CD14-positive monocyte (primary cell): ENCODE data around the gene SYT2. TPM values are rescaled to one million over a fixed set of nuclear protein-coding genes. Genes with fewer than 3 reads are reported as not detected.

Experiments used
- DNase-seq, 3 donors: peaks; one replicate each; pipeline ENCODE4 v3.0.0-alpha.2; 2011 to 2022
- H2AFZ ChIP-seq: 2 replicates; pipeline ENCODE4 v1.6.0; 2012; ENCODE audit warnings: mild to moderate bottlenecking, low read depth, low read length, inconsistent platforms; ENCODE audit not compliant: insufficient read depth, poor library complexity, severe bottlenecking
- H3K27ac ChIP-seq, 2 donors: 1 replicate in 1 of 2; 2 replicates in 1 of 2; pipeline ENCODE4 v1.5.1; 2012 to 2013; ENCODE audit warnings: low read length in 2 of 2, control low read depth in 1 of 2, inconsistent platforms in 1 of 2, low read depth in 1 of 2, mild to moderate bottlenecking in 1 of 2
- H3K27me3 ChIP-seq, 2 donors: one replicate each; pipeline versions ENCODE4 v1.6.0 to v1.6.1; 2011 to 2013; ENCODE audit warnings: low read length in 2 of 2; ENCODE audit not compliant: control insufficient read depth in 2 of 2, insufficient read depth in 2 of 2
- H3K36me3 ChIP-seq, 2 donors: replicated peaks in 1 of 2; 1 replicate in 1 of 2; 2 replicates in 1 of 2; pipeline versions ENCODE4 v1.5.1 to v1.6.1; 2012 to 2013; ENCODE audit warnings: low read length in 2 of 2, control low read depth in 1 of 2, inconsistent platforms in 1 of 2, mild to moderate bottlenecking in 1 of 2; ENCODE audit not compliant: insufficient read depth in 2 of 2, control insufficient read depth in 1 of 2
- H3K4me1 ChIP-seq, 2 donors: 1 replicate in 1 of 2; 2 replicates in 1 of 2; pipeline versions ENCODE4 v1.5.1 to v1.6.1; 2012 to 2013; ENCODE audit warnings: low read length in 2 of 2, control low read depth in 1 of 2, inconsistent platforms in 1 of 2, mild to moderate bottlenecking in 1 of 2, moderate library complexity in 1 of 2; ENCODE audit not compliant: insufficient read depth in 2 of 2, control insufficient read depth in 1 of 2
- H3K4me2 ChIP-seq: replicated peaks from 2 replicates; pipeline ENCODE3; 2012; ENCODE audit warnings: low read length, moderate library complexity, mild to moderate bottlenecking; ENCODE audit not compliant: poor library complexity, severe bottlenecking; ENCODE audit errors: extremely low read depth
- H3K4me3 ChIP-seq, 3 experiments: fragments of 200-600 bp in 1 of 3; sonication (generic) in 1 of 3; replicated peaks in 1 of 3; 1 replicate in 2 of 3; 2 replicates in 1 of 3; pipeline ENCODE4 v1.5.1; 2011 to 2013; ENCODE audit warnings: low read length in 3 of 3, mild to moderate bottlenecking in 3 of 3, control low read depth in 2 of 3, low read depth in 2 of 3, inconsistent platforms in 1 of 3, moderate library complexity in 1 of 3
- H3K79me2 ChIP-seq: 2 replicates; pipeline ENCODE4 v1.6.0; 2012; ENCODE audit warnings: mild to moderate bottlenecking, control low read depth, inconsistent platforms, low read length, moderate library complexity; ENCODE audit not compliant: insufficient read depth
- H3K9ac ChIP-seq: 2 replicates; pipeline ENCODE4 v1.6.0; 2017; ENCODE audit warnings: low read length, mild to moderate bottlenecking; ENCODE audit not compliant: insufficient read depth, poor library complexity, severe bottlenecking
- H3K9me3 ChIP-seq, 2 donors: replicated peaks in 1 of 2; 1 replicate in 1 of 2; 2 replicates in 1 of 2; pipeline versions ENCODE4 v1.5.1 to v1.6.1; 2012 to 2013; ENCODE audit warnings: low read length in 2 of 2, control low read depth in 1 of 2; ENCODE audit not compliant: control insufficient read depth in 1 of 2, insufficient read depth in 1 of 2
- H4K20me1 ChIP-seq: 2 replicates; pipeline ENCODE4 v1.6.0; 2012; ENCODE audit warnings: mild to moderate bottlenecking, low read length, control low read depth, moderate library complexity; ENCODE audit not compliant: insufficient read depth
- H3K27ac Mint-ChIP-seq, 7 donors: one replicate each; pipeline ENCODE4 v1.8.0; 2020; ENCODE audit warnings: mild to moderate bottlenecking in 7 of 7, mixed read lengths in 7 of 7, moderate library complexity in 6 of 7, inconsistent platforms in 2 of 7
- H3K27me3 Mint-ChIP-seq, 3 donors: one replicate each; pipeline ENCODE4 v1.8.0; 2021 to 2022; ENCODE audit warnings: low read depth in 3 of 3, mild to moderate bottlenecking in 3 of 3, mixed read lengths in 3 of 3, moderate library complexity in 3 of 3, inconsistent platforms in 1 of 3
- H3K36me3 Mint-ChIP-seq, 2 donors: one replicate each; pipeline ENCODE4 v1.8.0; 2020; ENCODE audit warnings: mixed read lengths in 2 of 2, inconsistent platforms in 1 of 2, mild to moderate bottlenecking in 1 of 2
- H3K4me1 Mint-ChIP-seq: one replicate; pipeline ENCODE4 v1.8.0; 2020; ENCODE audit warnings: mild to moderate bottlenecking, mixed read lengths
- H3K4me3 Mint-ChIP-seq, 2 donors: one replicate each; pipeline ENCODE4 v1.8.0; 2020; ENCODE audit warnings: mild to moderate bottlenecking in 2 of 2, mixed read lengths in 2 of 2, moderate library complexity in 1 of 2
- H3K9me3 Mint-ChIP-seq, 7 donors: one replicate each; pipeline ENCODE4 v1.8.0; 2020 to 2022; ENCODE audit warnings: mixed read lengths in 7 of 7, mild to moderate bottlenecking in 6 of 7, moderate library complexity in 6 of 7, inconsistent platforms in 2 of 7
- WGBS: methylation state at CpG from one replicate; pipeline ENCODE4 v1.1.5; 2013; ENCODE audit warnings: missing lambda C conversion rate; ENCODE audit not compliant: insufficient coverage; 5-methylcytosine and 5-hydroxymethylcytosine counted together
- intact Hi-C, 2 donors: fragments of 100-400 bp; cut with micrococcal nuclease; formaldehyde crosslinking; loops; one replicate each; pipeline versions ENCODE4 v1.15.0 to v1.15.1; 2023
- polyA plus RNA-seq, 3 donors: library from polyadenylated mRNA; depleted of rRNA in 1 of 3; unstranded in 2 of 3; stranded (reverse) in 1 of 3; fragments of 300-500 nt in 2 of 3; fragments of >200 nt in 1 of 3; fragmentation: Illumina TruSeq in 2 of 3; gene quantifications; 1 replicate in 2 of 3; 2 replicates in 1 of 3; pipeline ENCODE4 v1.2.3, GENCODE V29; 2012 to 2021
- TF ChIP-seq, protein P1 (sequence below): fragments of 200-600 bp; IDR thresholded peaks from one replicate; pipeline ENCODE4 v1.8.0; 2022; ENCODE audit warnings: antibody characterized with exemption, mild to moderate bottlenecking

Gene SYT2
- polyA plus RNA-seq, 3 donors = not detected

DNA sequence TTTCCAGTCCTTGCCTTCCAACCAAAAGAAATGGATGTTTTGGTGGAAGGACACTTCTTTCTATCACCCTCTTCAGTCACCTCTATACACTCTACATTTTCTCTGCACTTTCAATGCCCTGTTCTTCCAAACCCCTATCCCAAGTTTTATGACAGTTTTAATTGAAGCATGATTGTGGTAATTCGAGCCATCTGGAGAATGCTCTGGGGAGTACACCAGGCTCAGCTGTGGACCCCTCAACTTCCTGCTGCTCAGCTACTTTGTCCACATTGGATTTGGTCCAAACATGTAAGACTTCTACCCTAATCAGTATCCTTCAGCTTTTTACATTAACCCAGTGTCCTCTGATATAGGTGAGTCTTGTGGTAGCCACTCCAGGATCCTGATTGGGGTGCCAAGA, 129.6 kb downstream of the SYT2 start:
- Histone ChIP-seq H3K79me2 (no peaks in the 10 kb centered on the region), H4K20me1 (peaks cover 44% of the 10 kb centered on the region), H3K27me3 (peaks cover 23 to 32% of the 10 kb centered on the region in 2 donors), H3K27ac (no peak overlapping the region), H3K9ac (no peak overlapping the region), H3K4me2 (no peak overlapping the region), H3K4me1 (peaks cover 10 to 16% of the 10 kb centered on the region in 2 donors), H3K4me3 (no peak overlapping the region), H3K9me3 (no peaks in the 10 kb centered on the region), H2AFZ (no peak overlapping the region), H3K36me3 (peaks cover 11 to 58% of the 10 kb centered on the region in 2 donors)
- Mint-ChIP-seq H3K27me3 (peaks cover 20 to 58% (median 33%) of the 10 kb centered on the region in 3 donors), H3K4me1 (peaks cover 19% of the 10 kb centered on the region), H3K36me3 (peaks cover 70 to 72% of the 10 kb centered on the region in 2 donors), H3K4me3 (peak overlapping the region in 1 of 2 donors; percentile 16), H3K27ac (no peak overlapping the region), H3K9me3 (peaks cover 0 to 5% (median 0%) of the 10 kb centered on the region in 7 donors)
- no peak for DNase-seq
- WGBS = no CpG with 5 or more reads among the region's 1 CpG
- TF ChIP-seq, protein P1, sequence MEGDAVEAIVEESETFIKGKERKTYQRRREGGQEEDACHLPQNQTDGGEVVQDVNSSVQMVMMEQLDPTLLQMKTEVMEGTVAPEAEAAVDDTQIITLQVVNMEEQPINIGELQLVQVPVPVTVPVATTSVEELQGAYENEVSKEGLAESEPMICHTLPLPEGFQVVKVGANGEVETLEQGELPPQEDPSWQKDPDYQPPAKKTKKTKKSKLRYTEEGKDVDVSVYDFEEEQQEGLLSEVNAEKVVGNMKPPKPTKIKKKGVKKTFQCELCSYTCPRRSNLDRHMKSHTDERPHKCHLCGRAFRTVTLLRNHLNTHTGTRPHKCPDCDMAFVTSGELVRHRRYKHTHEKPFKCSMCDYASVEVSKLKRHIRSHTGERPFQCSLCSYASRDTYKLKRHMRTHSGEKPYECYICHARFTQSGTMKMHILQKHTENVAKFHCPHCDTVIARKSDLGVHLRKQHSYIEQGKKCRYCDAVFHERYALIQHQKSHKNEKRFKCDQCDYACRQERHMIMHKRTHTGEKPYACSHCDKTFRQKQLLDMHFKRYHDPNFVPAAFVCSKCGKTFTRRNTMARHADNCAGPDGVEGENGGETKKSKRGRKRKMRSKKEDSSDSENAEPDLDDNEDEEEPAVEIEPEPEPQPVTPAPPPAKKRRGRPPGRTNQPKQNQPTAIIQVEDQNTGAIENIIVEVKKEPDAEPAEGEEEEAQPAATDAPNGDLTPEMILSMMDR = no peak
- intact Hi-C loops = no loop called here

DNA sequence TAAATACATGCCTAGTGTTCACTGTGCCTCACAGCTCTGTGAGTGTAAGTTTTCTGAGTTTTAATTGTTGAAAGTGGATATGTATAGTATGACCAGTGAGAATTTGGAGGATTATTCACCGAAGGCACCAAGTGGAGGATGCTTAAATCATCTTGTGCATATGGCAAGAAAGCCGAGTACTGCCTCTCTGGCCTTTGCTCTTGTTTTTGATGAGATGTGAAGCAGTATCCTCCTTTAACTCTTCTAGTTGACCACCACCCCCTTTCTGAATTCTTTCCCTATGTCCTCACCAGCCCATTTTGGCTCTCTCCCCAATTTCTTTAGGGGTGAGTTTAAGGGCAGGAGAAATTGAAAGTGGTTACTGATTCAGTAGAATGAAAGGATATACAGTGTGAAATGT, 130.4 kb downstream of the SYT2 start:
- Histone ChIP-seq H3K9me3 (no peaks in the 10 kb centered on the region), H3K9ac (no peak overlapping the region), H3K4me1 (peaks cover 5 to 9% of the 10 kb centered on the region in 2 donors), H2AFZ (no peak overlapping the region), H3K79me2 (no peaks in the 10 kb centered on the region), H3K4me3 (no peak overlapping the region), H3K27me3 (peaks cover 19 to 25% of the 10 kb centered on the region in 2 donors), H4K20me1 (peaks cover 42% of the 10 kb centered on the region), H3K4me2 (no peak overlapping the region), H3K36me3 (peaks cover 11 to 64% of the 10 kb centered on the region in 2 donors), H3K27ac (no peak overlapping the region)
- peaks cover 13% of the 10 kb centered on the region for H3K4me1 Mint-ChIP-seq
- no peak overlapping the region for H3K4me3 Mint-ChIP-seq
- H3K36me3 Mint-ChIP-seq = peaks cover 75 to 77% of the 10 kb centered on the region in 2 donors
- no CpG with 5 or more reads among the region's 2 CpGs for WGBS
- intact Hi-C loops = no loop called here
- DNase-seq = no peak
- H3K27ac Mint-ChIP-seq = no peak overlapping the region
- TF ChIP-seq, protein P1 = no peak
- peaks cover 16 to 56% (median 30%) of the 10 kb centered on the region in 3 donors for H3K27me3 Mint-ChIP-seq
- H3K9me3 Mint-ChIP-seq = peaks cover 0 to 4% (median 0%) of the 10 kb centered on the region in 7 donors
